Stimulated activated CD4-positive, alpha-beta T cell treated with anti-CD3 and anti-CD28 coated beads, Interleukin-4, amount 100 ng/mL, for 24 hours (primary cell): ENCODE measurements around the gene GTPBP6.
"Not testable (repeated sequence)": the region's sequence is repeated elsewhere in the genome, so short reads cannot be mapped to it uniquely, and the experiment has no call there.

ENCODE experiments used
- DNase-seq: peaks from one replicate; pipeline ENCODE4 v3.0.0-alpha.2; 2020

GTPBP6 gene

GRCh38 chrX:261167-261918 is 57.3 kb downstream of the GTPBP6 start:
- no peak for DNase-seq

DNA sequence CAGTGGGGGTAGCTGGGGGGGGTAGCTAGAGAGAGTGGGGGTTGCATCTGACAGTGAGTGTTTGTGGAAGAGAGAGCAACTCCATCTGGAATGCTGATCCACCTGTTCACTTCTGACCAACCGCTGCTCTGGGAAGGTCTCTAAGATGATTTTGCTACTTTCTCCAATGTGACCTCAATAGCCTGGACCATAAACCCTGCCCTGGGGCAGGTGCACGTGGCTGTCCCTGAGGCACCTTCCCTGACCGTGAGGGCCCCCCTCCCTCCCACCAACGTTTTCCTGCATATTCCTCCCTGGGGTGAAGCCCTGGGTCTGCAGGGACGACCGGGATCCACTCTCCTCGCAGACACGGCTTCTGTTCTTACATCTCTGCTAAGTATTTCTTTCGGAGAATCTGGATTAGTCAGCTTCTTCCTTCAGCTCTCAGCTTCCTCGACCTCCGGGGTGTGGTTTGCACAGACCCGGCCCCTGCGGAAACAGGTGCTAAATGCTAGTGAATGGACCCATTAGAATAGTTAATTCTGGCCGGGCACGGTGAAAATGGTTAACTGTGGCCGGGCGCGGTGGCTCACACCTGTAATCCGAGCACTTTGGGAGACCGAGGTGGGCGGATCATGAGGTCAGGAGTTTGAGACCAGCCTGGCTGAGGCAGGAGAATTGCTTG is 58.8 kb downstream of the GTPBP6 start:
- DNase-seq, result no peak

DNA sequence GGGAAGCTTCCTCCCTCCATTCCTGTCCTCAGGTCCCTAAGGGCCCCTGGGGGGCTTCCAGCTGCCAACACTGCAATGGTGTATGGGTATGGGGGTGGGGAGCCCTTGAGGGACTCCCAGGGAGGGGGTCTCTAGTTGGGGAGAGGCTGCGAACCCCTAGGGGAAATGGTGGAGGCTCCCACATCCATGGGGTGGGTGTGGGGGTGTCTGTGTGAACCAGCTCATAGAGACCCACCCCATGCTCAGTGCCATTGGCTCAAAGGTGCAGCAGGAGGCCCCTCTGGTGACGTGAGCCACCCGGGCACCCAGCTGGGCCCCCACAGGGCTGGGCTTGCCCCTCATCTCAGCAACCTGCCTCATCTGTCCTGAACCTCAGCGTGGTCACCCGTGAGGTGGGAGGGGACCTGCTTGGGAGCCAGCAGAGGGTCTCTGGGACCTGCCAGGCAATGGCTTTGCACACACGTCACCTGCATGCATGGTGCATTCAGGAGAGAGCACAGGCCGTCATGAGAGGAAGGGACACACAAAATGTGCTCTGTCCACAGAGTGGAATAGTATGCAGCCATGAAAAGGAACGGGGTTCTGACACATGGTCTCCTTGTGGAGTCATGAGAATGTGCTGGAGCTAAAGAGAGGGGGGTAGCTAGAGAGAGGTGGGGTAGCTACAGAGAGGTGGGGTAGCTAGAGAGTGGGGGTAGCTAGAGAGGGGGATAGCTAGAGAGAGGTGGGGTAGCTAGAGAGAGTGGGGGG is 60.1 kb downstream of the GTPBP6 start:
- no peak for DNase-seq

- DNase-seq, result no peak
Measured at GRCh38 chrX:257681-258289, 60.8 kb downstream of the GTPBP6 start.

- DNase-seq, result not testable (repeated sequence)
Measured at GRCh38 chrX:257054-257453, 61.5 kb downstream of the GTPBP6 start.

- DNase-seq, result no peak
Measured at GRCh38 chrX:255923-256331, 62.7 kb downstream of the GTPBP6 start.
